ENCODE results near the gene TMOD1. TPM values are rescaled to one million over a fixed set of nuclear protein-coding genes. Genes with fewer than 3 reads are reported as not detected.
"Not testable (repeated sequence)": the region's sequence is repeated elsewhere in the genome, so short reads cannot be mapped to it uniquely, and the experiment has no call there.

Gene TMOD1
- 1 to 10 TPM; 2.4 to 7.8 TPM for total RNA-seq
- polyA plus RNA-seq, result 1 to 10 TPM; 2.7 to 7.9 TPM
- long read RNA-seq, donor 1, result 0 reads
- long read RNA-seq, donor 2, result 0 reads
- long read RNA-seq, donor 3, partial matches to known transcripts, result 5 of 6 reads
- long read RNA-seq, donor 3, other reads (novel, unspliced or antisense), result 0 of 6 reads
- long read RNA-seq, donor 4, partial matches to known transcripts, result 26 of 27 reads
- long read RNA-seq, donor 4, other reads (novel, unspliced or antisense), result 0 of 27 reads
- long read RNA-seq, donor 5, partial matches to known transcripts, result 11 of 11 reads
- long read RNA-seq, donor 5, other reads (novel, unspliced or antisense), result 0 of 11 reads

DNA sequence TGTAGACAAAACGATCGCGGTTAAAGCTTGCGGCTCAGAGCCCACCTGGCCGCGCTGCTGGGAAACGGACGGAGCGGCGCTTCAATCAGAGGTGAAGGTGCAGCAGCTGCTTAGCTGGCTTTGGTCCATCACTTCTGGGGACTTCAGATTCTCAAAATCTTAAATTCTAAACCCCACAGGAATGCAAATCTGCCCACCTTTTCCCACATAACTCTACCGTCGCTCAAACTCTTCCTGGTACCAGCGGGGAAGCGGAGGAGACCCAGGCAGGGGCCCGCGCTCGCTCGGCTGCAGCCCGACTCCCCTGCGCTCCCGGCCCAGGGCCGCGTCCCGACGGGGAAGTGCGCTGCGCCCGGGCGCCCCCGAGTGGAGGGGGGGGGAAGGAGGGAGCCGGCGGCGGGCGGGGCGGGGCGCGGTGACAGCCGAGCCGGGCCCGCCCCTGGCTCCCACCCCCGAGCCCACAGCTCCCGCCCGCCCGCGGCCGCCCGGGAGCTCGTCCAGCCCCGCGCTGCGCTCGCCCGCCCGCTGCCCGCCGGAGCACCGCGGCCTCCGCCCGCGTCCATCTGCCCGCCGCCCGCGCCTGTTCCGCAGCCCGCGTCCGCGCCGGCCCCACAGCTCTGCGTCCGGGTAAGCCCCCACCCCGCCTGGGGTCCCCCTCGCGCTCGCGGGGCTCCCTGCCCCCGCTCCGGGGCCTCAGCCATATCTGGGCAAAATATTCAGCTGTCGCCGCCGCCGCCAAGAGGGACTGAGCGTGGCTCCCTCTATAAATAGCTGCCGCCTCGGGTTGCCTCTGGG, at the start of gene TMOD1:
Gene TMOD1 (plus strand): TSS at position 490 of the 795 bp plus-strand sequence. CDS start 22,523 bp downstream, outside the sequence.
- Histone ChIP-seq H3K4me3 (peak within 1 kb of the TSS; percentile 66), H3K9ac (ENCODE audit: insufficient read depth in 1 of 2, low read length in 2 of 2) (no peak within 1 kb of the TSS), H3K4me1 (ENCODE audit: control insufficient read depth in 5 of 5, insufficient read depth in 5 of 5, low read length in 5 of 5) (peaks cover 0 to 10% (median 8%) of the 10 kb centered on the region in 5 donors), H3K27ac (ENCODE audit: low read depth in 1 of 2, low read length in 1 of 2) (peak within 1 kb of the TSS; percentile 52 to 93), H3K27me3 (ENCODE audit: control insufficient read depth in 3 of 3, insufficient read depth in 3 of 3, low read length in 2 of 3) (peaks cover 0 to 67% (median 59%) of the 10 kb centered on the region in 3 donors), H3K9me3 (ENCODE audit: control insufficient read depth in 4 of 4, insufficient read depth in 3 of 4, low read length in 3 of 4) (no peaks in the 10 kb centered on the region), H3K36me3 (ENCODE audit: control insufficient read depth in 4 of 4, insufficient read depth in 4 of 4, low read length in 4 of 4) (peaks cover 0 to 2% (median under 1%) of the 10 kb centered on the region in 4 donors)
- peak; percentile 88 for ATAC-seq (ENCODE audit: insufficient read depth, low FRiP score)
- TF ChIP-seq, protein P1, sequence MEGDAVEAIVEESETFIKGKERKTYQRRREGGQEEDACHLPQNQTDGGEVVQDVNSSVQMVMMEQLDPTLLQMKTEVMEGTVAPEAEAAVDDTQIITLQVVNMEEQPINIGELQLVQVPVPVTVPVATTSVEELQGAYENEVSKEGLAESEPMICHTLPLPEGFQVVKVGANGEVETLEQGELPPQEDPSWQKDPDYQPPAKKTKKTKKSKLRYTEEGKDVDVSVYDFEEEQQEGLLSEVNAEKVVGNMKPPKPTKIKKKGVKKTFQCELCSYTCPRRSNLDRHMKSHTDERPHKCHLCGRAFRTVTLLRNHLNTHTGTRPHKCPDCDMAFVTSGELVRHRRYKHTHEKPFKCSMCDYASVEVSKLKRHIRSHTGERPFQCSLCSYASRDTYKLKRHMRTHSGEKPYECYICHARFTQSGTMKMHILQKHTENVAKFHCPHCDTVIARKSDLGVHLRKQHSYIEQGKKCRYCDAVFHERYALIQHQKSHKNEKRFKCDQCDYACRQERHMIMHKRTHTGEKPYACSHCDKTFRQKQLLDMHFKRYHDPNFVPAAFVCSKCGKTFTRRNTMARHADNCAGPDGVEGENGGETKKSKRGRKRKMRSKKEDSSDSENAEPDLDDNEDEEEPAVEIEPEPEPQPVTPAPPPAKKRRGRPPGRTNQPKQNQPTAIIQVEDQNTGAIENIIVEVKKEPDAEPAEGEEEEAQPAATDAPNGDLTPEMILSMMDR (IDR thresholded peaks at IDR 0.05; ENCODE audit: control extremely low read depth, extremely low read depth), result no peak
- peak; percentile 18 to 45 (median 27) for DNase-seq
- 0 to 1% methylated on average over 32 to 87 of the region's 87 CpGs for WGBS, 2 donors

DNA sequence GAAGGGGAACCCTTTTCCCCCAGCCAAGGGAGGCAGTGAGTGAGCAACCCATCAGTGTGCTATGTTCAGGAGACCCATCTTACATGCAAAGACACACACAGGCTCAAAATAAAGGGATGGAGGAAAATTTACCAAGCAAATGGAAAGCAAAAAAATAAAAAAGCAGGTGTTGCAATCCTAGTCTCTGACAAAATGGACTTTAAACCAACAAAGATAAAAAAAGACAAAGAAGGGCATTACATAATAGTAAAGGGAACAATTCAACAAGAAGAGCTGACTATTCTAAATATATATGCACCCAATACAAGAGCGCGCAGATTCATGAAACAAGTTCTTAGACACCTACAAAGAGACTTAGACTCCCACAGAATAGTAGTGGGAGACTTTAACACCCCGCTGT, 47.9 kb upstream of the TMOD1 start:
- H3K4me1 ChIP-seq (ENCODE audit: control insufficient read depth in 5 of 5, insufficient read depth in 5 of 5, low read length in 5 of 5); H3K27me3 ChIP-seq (ENCODE audit: control insufficient read depth in 3 of 3, insufficient read depth in 3 of 3, low read length in 2 of 3); H3K9me3 ChIP-seq (ENCODE audit: control insufficient read depth in 4 of 4, insufficient read depth in 3 of 4, low read length in 3 of 4); H3K36me3 ChIP-seq (ENCODE audit: control insufficient read depth in 4 of 4, insufficient read depth in 4 of 4, low read length in 4 of 4); ATAC-seq (ENCODE audit: insufficient read depth, low FRiP score); DNase-seq; H3K9ac ChIP-seq (ENCODE audit: insufficient read depth in 1 of 2, low read length in 2 of 2); H3K4me3 ChIP-seq; H3K27ac ChIP-seq (ENCODE audit: low read depth in 1 of 2, low read length in 1 of 2): not testable (repeated sequence)
- 93 to 96% methylated on average over 3 of the region's 3 CpGs for WGBS, 2 donors

DNA sequence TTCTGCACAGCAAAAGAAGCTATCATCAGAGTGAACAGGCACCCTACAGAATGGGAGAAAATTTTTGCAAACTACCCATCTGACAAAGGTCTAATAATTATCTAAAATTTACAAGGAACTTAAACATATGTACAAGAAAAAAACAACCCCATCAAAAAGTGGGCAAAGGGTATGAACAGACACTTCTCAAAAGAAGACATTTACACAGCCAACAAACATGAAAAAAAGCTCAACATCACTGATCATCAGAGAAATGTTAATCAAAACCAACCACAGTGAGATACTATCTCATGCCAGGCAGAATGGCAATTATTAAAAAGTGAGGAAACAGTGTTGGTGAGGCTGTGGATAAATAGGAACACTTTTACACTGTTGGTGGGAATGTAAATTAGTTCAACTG, 44.6 kb upstream of the TMOD1 start:
- H3K9ac ChIP-seq (ENCODE audit: insufficient read depth in 1 of 2, low read length in 2 of 2); ATAC-seq (ENCODE audit: insufficient read depth, low FRiP score); DNase-seq; H3K36me3 ChIP-seq (ENCODE audit: control insufficient read depth in 4 of 4, insufficient read depth in 4 of 4, low read length in 4 of 4); H3K9me3 ChIP-seq (ENCODE audit: control insufficient read depth in 4 of 4, insufficient read depth in 3 of 4, low read length in 3 of 4); H3K4me1 ChIP-seq (ENCODE audit: control insufficient read depth in 5 of 5, insufficient read depth in 5 of 5, low read length in 5 of 5); H3K27me3 ChIP-seq (ENCODE audit: control insufficient read depth in 3 of 3, insufficient read depth in 3 of 3, low read length in 2 of 3); H3K27ac ChIP-seq (ENCODE audit: low read depth in 1 of 2, low read length in 1 of 2); H3K4me3 ChIP-seq: not testable (repeated sequence)

DNA sequence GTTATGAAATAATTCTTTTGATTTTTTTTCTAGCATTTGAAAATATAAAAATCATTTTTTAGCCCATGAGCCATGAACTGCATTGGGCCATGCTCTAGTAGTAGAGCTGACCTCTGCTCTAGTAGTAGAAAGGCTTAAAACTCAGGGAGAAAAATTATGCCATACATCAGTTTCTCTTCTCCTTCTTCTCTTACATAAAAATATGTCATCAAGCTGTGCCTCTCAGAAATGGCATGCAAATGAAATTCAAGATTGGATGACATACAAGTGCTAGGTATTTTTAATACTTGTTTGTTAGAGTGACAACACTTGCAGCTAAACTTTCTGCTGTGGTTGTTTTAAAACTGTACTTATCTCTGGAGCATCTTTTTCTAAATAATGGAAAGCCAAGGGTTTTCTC, 42.1 kb upstream of the TMOD1 start:
- Histone ChIP-seq H3K9me3 (ENCODE audit: control insufficient read depth in 4 of 4, insufficient read depth in 3 of 4, low read length in 3 of 4) (no peaks in the 10 kb centered on the region), H3K27ac (ENCODE audit: low read depth in 1 of 2, low read length in 1 of 2) (no peak overlapping the region), H3K9ac (ENCODE audit: insufficient read depth in 1 of 2, low read length in 2 of 2) (no peak overlapping the region), H3K27me3 (ENCODE audit: control insufficient read depth in 3 of 3, insufficient read depth in 3 of 3, low read length in 2 of 3) (no peaks in the 10 kb centered on the region), H3K36me3 (ENCODE audit: control insufficient read depth in 4 of 4, insufficient read depth in 4 of 4, low read length in 4 of 4) (peaks cover 0 to 7% (median 0%) of the 10 kb centered on the region in 4 donors), H3K4me3 (no peak overlapping the region), H3K4me1 (ENCODE audit: control insufficient read depth in 5 of 5, insufficient read depth in 5 of 5, low read length in 5 of 5) (peaks cover 0 to 3% (median 0%) of the 10 kb centered on the region in 5 donors)
- DNase-seq (no peak), ATAC-seq (ENCODE audit: insufficient read depth, low FRiP score) (no peak)
- TF ChIP-seq, protein P1 (IDR thresholded peaks at IDR 0.05; ENCODE audit: control extremely low read depth, extremely low read depth), result no peak

All from lung (tissue), 16 donors.